GM19099 (cell line): ENCODE results near the gene LIMCH1.

ENCODE experiments used
- POLR2A ChIP-seq: IDR thresholded peaks from 3 replicates; pipeline ENCODE4 v1.6.1; 2011; ENCODE audit warnings: low read depth; ENCODE audit not compliant: insufficient read length; ENCODE audit errors: extremely low read depth

The LIMCH1 gene

DNA sequence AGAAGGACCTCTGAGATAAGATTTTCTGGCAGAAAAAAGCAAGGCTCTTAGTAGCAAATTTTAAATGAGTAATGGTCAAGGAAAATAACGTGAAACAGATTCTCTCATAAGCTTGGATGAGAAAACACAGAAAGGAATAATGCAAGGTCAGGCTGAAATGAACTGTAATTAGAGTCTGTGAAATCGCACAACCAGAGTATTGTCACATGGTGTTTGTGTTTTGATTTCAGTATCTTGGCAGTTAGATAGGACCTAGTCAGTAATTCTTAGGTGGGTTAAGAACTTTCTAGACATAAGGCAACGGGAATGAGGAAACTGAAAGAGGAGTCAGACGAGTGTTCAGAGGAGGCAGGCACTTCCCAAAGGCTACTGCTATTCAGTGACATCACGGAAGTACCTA lies 34.6 kb downstream of the LIMCH1 start:
- TF ChIP-seq POLR2A: no peak

DNA sequence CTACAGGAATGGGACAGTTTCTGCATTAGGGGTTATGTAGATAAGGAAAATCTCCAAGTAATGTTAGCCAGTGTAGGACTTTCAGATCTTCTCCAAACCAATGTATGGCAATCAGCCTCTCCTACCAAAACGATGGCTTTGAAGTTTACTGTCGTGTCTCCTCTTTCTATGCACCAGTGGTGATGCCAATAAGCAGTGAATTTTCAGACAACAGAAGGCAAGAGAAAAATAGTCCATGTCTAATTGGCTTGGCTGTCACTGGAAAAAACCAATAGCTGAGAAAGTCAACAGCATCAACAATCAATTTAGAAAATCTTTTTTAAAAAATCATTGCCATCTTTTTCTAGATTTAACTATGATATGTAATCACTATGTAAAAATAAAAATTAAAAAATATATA lies 35.0 kb downstream of the LIMCH1 start:
- TF ChIP-seq POLR2A: no peak

DNA sequence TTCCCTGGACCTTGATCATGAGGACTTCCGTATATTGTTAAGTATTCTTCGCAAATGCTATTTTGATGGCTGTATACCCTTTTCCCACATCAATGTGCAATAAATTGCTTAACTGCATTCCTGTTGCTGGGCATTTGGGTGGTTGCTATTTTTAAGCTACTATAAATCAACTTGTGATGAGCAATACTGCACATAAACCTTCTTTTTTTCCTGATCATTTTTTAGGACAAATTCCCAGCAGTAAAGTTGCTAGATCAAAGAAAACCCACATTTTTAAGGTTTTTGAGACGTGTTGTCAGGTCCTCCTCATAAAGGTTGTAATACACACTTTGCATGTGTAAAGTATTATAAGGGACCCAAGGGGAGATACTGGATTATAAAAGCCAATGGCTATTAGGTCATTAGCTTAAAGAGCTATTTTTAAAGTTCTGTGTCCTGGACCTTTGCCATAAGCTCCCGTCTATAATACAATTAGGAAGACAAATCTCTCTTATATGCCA lies 35.6 kb downstream of the LIMCH1 start:
- no peak for TF ChIP-seq POLR2A

DNA sequence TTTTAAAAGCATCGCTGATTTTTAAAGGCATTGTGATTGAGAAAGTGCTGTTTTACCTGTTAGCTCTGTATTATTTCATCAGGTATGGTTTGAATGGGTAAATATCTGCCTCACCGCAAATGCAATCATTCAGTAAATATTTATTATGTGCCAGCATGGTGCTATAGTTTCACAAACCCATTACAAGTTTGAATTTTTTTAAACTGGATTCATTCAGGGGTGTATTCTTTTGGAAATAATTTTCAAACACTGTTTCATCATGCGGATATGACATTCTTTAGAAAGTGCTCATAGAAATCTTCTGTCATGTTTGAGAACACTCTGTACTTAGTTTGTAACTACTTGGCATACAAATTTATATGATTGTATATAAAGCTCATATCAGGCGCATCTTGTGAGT lies 37.2 kb downstream of the LIMCH1 start:
- TF ChIP-seq POLR2A: no peak

DNA sequence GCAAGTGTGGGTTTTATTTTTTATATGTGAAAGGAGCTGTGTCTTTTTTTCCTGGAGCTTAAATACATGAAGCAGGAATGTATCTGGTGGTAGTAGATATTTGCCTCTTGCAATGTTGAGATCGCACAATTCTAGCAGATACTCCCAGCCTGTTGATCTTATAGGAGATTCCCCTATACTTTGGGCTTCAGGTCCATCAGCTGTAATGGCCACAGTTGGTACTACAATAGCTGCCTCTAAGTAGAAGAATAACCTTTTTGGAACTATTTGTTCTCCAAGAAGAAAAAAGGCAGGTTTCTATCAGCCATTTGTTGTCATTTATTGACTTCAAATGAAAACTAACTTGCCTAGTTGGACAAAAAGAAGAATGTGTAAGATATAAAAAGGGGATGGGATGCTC lies 37.7 kb downstream of the LIMCH1 start:
- no peak for TF ChIP-seq POLR2A

DNA sequence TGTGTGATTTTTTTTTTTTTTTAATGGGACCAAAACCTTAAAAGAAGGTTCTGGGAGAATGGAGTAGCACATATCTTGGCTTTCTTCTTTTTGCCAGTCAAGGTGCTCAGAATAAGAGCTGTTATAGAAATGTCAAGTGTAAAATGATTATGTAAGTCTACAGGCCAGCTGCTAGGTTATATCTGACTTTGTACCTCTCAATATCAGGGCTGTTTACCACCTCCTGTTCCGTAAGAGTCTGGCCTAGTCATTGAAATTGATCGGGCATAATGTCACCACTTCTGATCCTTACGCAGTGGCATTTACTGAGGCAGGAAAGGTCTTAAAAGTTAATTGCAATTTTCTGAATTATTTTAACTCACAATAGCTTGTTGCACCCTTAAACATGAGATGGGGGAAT lies 41.1 kb downstream of the LIMCH1 start:
- no peak for TF ChIP-seq POLR2A

DNA sequence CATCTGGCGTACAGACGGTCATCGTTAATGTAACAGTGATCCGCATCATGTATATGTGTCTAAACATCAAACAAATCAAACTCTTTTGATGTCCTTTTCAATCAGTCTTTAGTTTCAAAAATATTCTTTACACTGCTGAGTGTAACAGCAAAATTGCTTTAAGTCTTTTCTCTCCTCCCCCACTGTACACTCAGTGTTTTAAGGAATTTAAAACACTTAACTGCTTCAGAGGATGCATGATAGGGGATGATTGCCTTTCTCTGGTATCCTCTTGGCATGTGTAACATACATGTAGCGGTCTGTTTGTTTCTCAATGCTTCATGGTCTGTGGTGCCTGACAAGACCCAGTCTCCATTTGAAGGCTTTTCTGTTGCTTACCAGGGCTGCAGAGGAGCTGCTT lies 41.6 kb downstream of the LIMCH1 start:
- no peak for TF ChIP-seq POLR2A

DNA sequence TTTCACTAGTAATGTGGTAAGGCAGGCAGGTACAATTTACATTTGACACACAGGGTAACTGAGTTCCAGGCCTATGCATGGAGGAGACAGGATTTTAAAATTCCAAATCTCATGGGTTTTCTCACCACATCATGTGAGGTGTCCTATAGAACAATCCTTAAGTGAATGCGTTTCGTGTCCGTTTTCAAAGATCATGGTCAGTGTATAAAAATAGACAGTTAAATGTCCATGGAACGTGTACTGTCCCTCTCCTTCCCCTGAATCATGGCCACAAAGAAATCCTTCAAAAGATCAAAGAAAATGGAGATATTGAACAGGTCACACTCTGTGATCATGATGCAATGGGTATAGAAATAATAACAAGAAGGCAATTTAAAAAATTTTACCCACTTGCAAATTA lies 42.0 kb downstream of the LIMCH1 start:
- no peak for TF ChIP-seq POLR2A

DNA sequence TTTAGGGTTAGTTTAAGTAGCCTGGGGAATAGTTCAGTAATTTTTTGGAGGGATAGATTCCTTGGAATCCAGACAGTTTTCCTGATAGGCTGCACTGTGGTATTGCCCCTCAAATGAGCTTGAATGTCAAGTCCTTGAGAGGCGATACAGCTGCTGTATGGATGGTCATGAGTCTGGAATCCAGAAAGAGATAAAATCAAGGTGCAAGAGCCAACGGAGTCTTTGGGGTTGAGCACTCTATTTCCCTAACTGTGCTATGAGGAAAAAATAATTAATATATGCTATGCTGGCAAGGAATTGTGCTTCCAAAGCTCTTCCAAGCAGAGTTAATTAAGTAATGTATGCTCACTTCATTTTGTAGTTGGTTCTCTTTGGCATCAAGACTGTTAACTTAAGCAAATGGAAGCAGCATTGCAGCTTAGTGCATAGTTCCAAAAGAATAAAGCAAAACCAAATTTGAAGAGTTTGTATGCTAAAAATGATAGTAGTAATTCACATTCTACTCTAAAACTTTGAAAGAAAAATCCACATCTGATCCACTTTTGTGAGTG lies 48.8 kb downstream of the LIMCH1 start:
- TF ChIP-seq POLR2A: no peak

DNA sequence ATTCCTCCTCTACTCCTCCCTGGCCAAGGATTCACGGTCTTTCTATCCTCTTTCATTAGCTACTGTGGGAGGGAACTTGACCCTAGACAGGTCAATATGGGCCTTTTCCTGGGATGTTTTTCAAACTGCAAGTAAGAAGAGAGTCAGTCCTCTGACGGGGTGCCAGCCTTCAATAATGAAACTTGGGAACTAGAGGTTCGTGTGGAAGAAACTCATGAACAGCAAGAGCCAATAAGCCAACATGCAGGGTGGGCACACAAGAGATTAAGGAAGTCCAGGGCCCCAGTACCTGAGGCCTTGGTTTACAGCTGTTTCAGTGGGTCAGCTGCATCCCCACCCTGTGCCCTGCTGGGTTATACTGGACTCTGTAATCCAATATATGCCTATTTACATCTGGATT lies 49.3 kb downstream of the LIMCH1 start:
- no peak for TF ChIP-seq POLR2A

DNA sequence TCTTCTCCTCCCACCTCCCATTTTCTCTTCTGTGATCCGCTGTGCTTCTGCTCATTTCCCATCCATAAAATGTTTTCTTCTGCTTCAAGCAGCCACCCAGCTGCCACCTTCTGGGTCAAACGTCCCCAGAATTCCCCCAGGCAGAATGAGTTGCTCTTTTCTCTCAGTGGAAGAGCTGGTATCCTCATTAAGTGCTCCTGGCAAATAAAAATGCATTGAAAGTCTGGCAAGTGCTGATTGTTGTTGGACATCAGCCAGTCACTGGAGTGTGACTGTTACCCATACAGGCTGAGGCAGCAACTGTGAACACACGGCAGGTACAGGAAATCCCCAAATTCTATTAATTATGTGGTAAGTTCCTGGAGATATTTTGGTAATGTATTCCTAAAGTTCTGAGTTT lies 52.6 kb downstream of the LIMCH1 start:
- TF ChIP-seq POLR2A: no peak

DNA sequence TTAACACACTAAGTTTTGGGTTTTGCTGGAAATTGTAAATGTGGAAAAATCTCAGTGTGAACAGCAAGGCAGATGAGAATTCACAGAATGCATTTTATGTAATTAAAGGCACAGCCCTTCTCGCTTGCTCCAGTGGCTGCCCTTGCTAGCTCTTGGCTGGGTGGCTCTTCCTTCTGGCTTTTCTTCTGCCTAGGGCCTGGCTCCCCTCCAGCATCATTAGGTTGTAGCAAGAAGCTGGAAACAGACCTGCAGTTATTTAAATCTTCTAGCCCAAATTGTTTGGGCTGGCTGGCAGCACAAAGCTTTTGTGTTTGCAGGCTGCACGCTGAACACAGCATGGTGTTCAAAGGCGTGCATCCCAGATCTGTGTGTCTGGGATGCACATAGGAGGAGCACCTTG lies 56.5 kb downstream of the LIMCH1 start:
- TF ChIP-seq POLR2A: no peak

DNA sequence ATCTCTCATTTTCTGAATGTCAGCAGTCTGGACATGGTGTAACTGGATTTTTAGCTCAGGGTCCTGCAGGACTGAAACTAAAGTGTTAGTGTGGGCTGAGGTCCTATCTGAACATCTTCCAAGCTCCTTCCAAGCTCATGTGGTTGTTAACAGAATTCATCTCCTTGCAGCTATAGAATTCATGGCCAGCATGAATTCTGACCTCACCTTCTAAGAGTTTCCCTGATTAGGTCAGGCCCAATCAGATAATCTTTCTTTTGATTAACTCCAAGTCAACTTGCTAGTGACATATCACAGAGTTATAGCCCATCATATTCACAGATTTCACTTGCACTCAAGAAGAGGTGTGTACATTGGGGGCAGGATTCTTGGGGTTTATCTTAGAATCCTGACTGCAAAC lies 59.5 kb downstream of the LIMCH1 start:
- TF ChIP-seq POLR2A: no peak

DNA sequence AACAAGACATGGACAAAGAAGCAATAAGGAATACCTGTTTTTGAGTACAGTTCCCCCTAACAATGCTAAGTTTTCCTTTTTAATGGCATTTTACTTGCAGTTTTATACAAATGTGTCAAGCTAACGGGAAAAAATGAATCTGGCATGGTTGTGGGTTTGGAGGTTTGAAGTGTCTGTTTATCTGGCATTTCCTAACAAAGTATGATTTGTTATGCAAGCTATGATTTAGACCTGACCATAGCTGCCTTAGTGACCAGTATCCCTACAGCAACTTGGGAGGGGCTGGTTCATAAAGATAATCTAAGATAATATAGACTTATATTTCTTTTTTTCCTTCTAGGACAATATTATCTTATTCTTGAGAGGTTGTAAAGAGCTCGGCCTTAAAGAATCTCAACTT lies 60.6 kb downstream of the LIMCH1 start:
- no peak for TF ChIP-seq POLR2A

DNA sequence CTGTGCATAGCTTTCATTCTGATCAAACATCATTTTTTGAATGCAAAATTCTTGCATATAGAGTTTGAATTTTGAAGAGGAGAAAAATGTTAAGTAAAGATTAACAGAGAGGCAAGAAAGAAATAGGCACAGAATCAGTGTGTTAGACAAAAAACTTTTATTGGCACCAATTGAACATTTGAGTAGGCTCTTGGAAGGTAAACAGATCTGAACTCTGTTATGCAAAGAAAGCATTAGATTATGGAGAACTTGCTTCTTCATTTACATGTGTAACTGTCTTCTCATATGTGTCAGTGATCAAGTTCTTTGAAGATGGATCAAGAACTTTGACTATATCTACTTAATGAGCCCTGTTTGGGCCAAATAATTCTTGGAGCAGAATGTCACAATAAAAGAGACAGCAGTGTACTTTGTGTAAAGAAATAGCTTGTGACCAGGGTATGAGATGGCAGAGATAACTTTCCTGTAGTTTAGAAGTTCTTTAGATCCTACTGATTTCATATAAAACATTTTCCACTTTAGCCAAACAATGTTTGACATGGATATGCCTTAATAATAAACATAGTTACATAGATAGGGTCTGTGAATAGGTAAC lies 61.3 kb downstream of the LIMCH1 start:
- TF ChIP-seq POLR2A: no peak

DNA sequence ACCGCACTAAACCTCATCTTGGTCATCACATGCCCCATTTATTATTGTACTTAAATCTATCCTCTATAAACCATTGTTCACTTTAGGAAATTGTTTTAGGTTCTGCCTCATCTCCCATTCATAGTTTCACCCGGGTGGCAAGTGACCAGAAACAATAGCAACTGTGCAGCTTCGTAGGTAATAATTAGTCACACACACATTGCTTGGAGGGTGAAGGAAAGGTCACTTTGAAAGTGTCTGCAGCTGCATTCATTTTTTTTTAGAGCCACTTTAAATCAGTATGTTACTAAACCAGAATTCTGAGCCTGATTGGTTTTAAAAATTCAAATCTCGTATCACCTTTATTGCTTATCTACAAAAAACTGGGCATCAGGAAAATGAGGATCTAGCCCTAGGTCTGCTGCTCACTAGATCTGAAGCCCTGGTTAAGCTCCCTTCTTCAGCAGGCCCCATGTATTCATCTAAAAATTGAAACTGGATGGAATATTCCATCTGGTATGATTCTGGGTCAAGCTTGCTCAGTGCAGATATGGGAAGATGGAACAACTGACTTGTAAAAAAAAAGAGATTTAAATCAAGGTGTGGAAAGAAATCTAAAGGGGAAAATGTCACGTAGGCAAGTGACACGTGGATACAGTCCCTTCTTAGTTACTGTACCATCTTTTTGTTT lies 62.4 kb downstream of the LIMCH1 start:
- no peak for TF ChIP-seq POLR2A
